Aorta (tissue), 5 donors: ENCODE data around the gene TTC21B. TPM values are rescaled to one million over a fixed set of nuclear protein-coding genes. Genes with fewer than 3 reads are reported as not detected.
"Not testable (repeated sequence)": the region's sequence is repeated elsewhere in the genome, so short reads cannot be mapped to it uniquely, and the experiment has no call there.

Experiments
- ATAC-seq: fragments of 200-7000 bp; cut with Tn5 transposase; one replicate; pipeline ENCODE4 v1.9.1; 2022; ENCODE audit warnings: moderate library complexity; ENCODE audit not compliant: low FRiP score
- DNase-seq, 2 donors: peaks; one replicate each; pipeline ENCODE4 v3.0.0-alpha.2; 2020
- H3K27ac ChIP-seq, 2 donors: one replicate each; pipeline ENCODE4 v1.5.1; 2013; ENCODE audit warnings: low read length in 2 of 2, mild to moderate bottlenecking in 2 of 2, moderate library complexity in 2 of 2, control low read depth in 1 of 2, inconsistent platforms in 1 of 2, low read depth in 1 of 2
- H3K27me3 ChIP-seq, 2 donors: one replicate each; pipeline ENCODE4 v1.6.1; 2013; ENCODE audit warnings: control low read depth in 1 of 2, low read length in 1 of 2, mild to moderate bottlenecking in 1 of 2, moderate library complexity in 1 of 2; ENCODE audit not compliant: insufficient read depth in 2 of 2, control insufficient read depth in 1 of 2
- H3K36me3 ChIP-seq, 2 donors: one replicate each; pipeline ENCODE4 v1.6.1; 2013; ENCODE audit warnings: control low read depth in 1 of 2, low read length in 1 of 2, mild to moderate bottlenecking in 1 of 2; ENCODE audit not compliant: insufficient read depth in 2 of 2, control insufficient read depth in 1 of 2
- H3K4me1 ChIP-seq, 2 donors: one replicate each; pipeline ENCODE4 v1.6.1; 2013; ENCODE audit warnings: low read length in 2 of 2, control low read depth in 1 of 2, mild to moderate bottlenecking in 1 of 2, moderate library complexity in 1 of 2; ENCODE audit not compliant: insufficient read depth in 2 of 2, control insufficient read depth in 1 of 2
- H3K4me3 ChIP-seq, 2 donors: one replicate each; pipeline ENCODE4 v1.5.1; 2013; ENCODE audit warnings: low read length in 2 of 2, control low read depth in 1 of 2, mild to moderate bottlenecking in 1 of 2
- H3K9me3 ChIP-seq: one replicate; pipeline ENCODE4 v1.6.1; 2013; ENCODE audit warnings: mild to moderate bottlenecking, low read length; ENCODE audit not compliant: control insufficient read depth
- WGBS, 2 donors: extraction: QIAGEN DNeasy Blood & Tissue Kit; methylation state at CpG; one replicate each; pipeline ENCODE4 v1.1.7; 2013; 5-methylcytosine and 5-hydroxymethylcytosine counted together
- intact Hi-C, 2 donors: fragments of 100-400 bp; cut with DNase I; formaldehyde crosslinking; loops; one replicate each; pipeline versions ENCODE4 v1.14.2 to v1.15.0; 2022
- polyA plus RNA-seq, 2 donors: library from polyadenylated mRNA; stranded (reverse); fragments of 200-250 nt; gene quantifications; one replicate each; pipeline ENCODE4 v1.2.3, GENCODE V29; 2013
- total RNA-seq, 2 donors: library from RNA; stranded (reverse); fragmentation: NEBNext Ultra II Directional; extraction: Animal tissue kit (Norgen Biotek cat#: 25700); gene quantifications; one replicate each; pipeline ENCODE4 v1.2.1, GENCODE V29; 2021
- donor health status: healthy with polysubstance abuse.
- donor health status: Bipolar disorder and iron deficiency.
- donor health status: DM: no; HTN: no; CAD: no.
- donor health status: DM: no; HTN: no; CAD: no.
- donor health status: DM: yes; HTN: yes; CAD: no.

TTC21B gene
- total and polyA plus RNA-seq, 4 donors = 3.1 to 31.8 (median 16.9) TPM

GRCh38 chr2:165870346-165870745 lies 83.2 kb downstream of the TTC21B start:
- Histone ChIP-seq H3K4me3 (no peak overlapping the region), H3K36me3 (peaks cover 0 to 2% of the 10 kb centered on the region in 2 donors), H3K9me3 (no peaks in the 10 kb centered on the region), H3K27ac (no peak overlapping the region), H3K27me3 (no peaks in the 10 kb centered on the region), H3K4me1 (no peaks in the 10 kb centered on the region)
- DNase-seq (no peak), ATAC-seq (no peak)
- intact Hi-C loops = loop anchor here (5.0 to 10.0 kb wide), 2 partner anchors 176 to 468 kb away; no protein-coding TSS in a partner anchor
- WGBS, 2 donors = 94 to 95% methylated on average over 6 of the region's 6 CpGs

DNA sequence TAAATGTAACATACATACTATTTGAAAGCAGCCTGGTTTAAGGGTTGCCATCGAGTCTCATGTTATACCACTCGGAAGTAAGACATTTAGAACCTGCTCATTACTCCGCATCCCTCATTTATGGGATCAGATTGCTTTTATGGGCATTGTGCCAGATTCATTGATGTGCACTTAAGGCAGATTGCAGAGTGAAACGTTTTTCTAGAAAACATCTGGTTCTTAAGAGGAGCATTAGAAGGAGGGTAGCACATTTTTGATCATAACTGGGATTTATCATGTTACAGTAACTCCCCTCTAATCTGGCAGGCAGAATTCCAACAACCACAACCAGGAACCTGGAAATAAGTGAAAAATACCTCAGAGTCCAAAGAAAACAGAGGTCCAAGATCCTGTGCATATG lies 85.4 kb downstream of the TTC21B start:
- Histone ChIP-seq H3K9me3 (no peaks in the 10 kb centered on the region), H3K27me3 (no peaks in the 10 kb centered on the region), H3K4me1 (no peaks in the 10 kb centered on the region), H3K36me3 (peaks cover 0 to 2% of the 10 kb centered on the region in 2 donors), H3K27ac (no peak overlapping the region), H3K4me3 (no peak overlapping the region)
- WGBS, 2 donors = 3 to 7% methylated on average over 4 of the region's 4 CpGs
- ATAC-seq = no peak
- no peak for DNase-seq
- intact Hi-C loops = no loop called here

DNA sequence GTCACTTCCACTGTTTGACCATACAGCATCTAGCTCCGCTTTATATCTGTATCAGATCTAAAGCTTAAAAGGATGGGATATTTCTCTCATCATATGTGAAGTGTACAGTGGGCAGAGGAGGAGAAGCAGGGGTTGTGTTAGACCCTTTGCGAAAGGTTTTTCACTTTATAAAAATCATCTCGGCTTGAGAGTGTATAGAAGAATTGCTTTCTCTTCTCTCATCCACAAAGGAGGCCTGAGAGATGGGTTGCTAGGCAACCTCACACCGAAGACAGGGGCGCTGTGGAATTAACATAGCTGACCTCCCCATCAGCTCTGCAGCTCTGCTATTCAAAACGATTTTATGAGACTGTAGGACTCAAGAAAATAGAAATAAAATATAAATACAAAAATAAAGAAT lies 89.3 kb downstream of the TTC21B start:
- Histone ChIP-seq H3K27ac (no peak overlapping the region), H3K9me3 (peaks cover 2% of the 10 kb centered on the region), H3K36me3 (no peaks in the 10 kb centered on the region), H3K4me3 (no peak overlapping the region), H3K27me3 (no peaks in the 10 kb centered on the region), H3K4me1 (no peaks in the 10 kb centered on the region)
- no peak for ATAC-seq
- WGBS, 2 donors = 72 to 75% methylated on average over 6 of the region's 6 CpGs
- intact Hi-C loops = no loop called here
- no peak for DNase-seq

GRCh38 chr2:165863810-165864261 lies 89.7 kb downstream of the TTC21B start:
- no peaks in the 10 kb centered on the region for H3K4me1 ChIP-seq
- H3K36me3 ChIP-seq = no peaks in the 10 kb centered on the region
- 78 to 80% methylated on average over 5 of the region's 5 CpGs for WGBS, 2 donors
- no peak overlapping the region for H3K27ac ChIP-seq
- no peak for ATAC-seq
- peaks cover 2% of the 10 kb centered on the region for H3K9me3 ChIP-seq
- no peaks in the 10 kb centered on the region for H3K27me3 ChIP-seq
- no peak for DNase-seq
- no peak overlapping the region for H3K4me3 ChIP-seq
- intact Hi-C loops = no loop called here

GRCh38 chr2:165861083-165861482 lies 92.5 kb downstream of the TTC21B start:
- H3K4me1 ChIP-seq, H3K27me3 ChIP-seq, intact Hi-C loops, DNase-seq, H3K36me3 ChIP-seq, H3K4me3 ChIP-seq, H3K27ac ChIP-seq, H3K9me3 ChIP-seq, ATAC-seq: not testable (repeated sequence)
- WGBS, 2 donors = 93 to 100% methylated on average over 2 of the region's 2 CpGs

DNA sequence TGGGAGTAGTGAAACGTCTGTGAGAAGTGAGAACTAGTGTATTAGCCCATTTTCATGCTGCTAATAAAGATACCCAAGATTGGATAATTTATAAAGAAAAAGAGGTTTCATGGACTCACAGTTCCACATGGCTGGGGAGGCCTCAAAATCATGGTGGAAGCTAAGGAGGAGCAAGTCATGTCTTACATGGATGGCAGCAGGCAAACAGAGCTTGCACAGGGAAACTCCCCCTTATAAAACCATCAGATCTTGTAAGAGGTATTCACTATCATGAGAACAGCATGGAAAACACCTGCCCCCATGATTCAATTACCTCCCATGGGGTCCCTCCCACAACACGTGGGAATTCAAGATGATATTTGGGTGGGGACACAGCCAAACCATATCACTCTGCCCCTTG lies 93.9 kb downstream of the TTC21B start:
- H3K36me3 ChIP-seq, H3K27ac ChIP-seq, ATAC-seq, H3K27me3 ChIP-seq, intact Hi-C loops, H3K9me3 ChIP-seq, DNase-seq, H3K4me1 ChIP-seq, H3K4me3 ChIP-seq: not testable (repeated sequence)
- 85 to 92% methylated on average over 2 of the region's 2 CpGs for WGBS, 2 donors

DNA sequence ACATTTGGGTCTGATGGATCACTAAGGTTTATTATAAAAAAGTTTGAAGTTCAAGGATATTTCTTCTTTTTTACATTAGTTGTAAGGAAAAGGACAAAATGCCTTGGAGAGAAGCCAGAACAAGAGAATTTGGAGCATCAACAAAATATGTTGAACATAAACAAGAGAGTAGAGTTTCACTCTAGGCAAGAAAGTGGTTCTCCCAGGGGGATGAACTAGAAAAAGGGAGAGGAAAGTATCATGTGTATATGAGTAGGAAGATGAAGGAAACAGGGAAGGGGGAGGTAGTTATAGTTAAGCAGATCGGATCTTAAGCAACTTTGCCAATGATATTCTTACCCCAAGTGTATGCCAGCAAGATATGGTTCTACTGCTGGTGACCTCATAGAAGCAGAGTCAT lies 95.7 kb downstream of the TTC21B start:
- no peak for ATAC-seq
- H3K27ac ChIP-seq = no peak overlapping the region

GRCh38 chr2:165852394-165852793 lies 101.2 kb downstream of the TTC21B start:
- intact Hi-C loops = no loop called here
- Histone ChIP-seq H3K27ac (no peak overlapping the region), H3K36me3 (no peaks in the 10 kb centered on the region), H3K27me3 (no peaks in the 10 kb centered on the region), H3K9me3 (no peaks in the 10 kb centered on the region), H3K4me3 (no peak overlapping the region), H3K4me1 (no peaks in the 10 kb centered on the region)
- no peak for DNase-seq
- no peak for ATAC-seq

More for the DNA sequence above, 95.7 kb downstream of the TTC21B start:
- no peaks in the 10 kb centered on the region for H3K4me1 ChIP-seq
- no peaks in the 10 kb centered on the region for H3K27me3 ChIP-seq
- H3K4me3 ChIP-seq = no peak overlapping the region
- 29 to 50% methylated on average over 1 of the region's 1 CpG for WGBS, 2 donors
- DNase-seq = no peak
- no peaks in the 10 kb centered on the region for H3K36me3 ChIP-seq
- H3K9me3 ChIP-seq = peaks cover 2% of the 10 kb centered on the region
- intact Hi-C loops = no loop called here

DNA sequence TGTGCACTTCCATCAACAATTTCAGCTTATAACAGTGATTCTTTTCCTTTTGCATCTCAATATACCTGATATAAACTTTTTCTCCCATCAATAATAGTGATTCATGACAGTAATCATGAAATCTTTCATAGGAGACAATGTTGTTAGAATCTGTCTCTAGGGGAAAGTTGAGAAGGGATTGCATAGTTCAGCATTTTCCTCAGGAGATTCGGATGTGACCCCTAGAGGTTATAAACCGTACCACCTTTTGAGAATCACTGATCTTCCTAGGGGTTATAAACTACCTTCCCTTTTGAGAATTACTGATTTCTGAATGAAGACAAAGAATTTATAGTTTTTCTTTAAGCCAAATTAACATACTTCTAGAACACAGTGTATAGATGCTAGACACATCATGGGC lies 106.6 kb downstream of the TTC21B start:
- Histone ChIP-seq H3K9me3 (no peaks in the 10 kb centered on the region), H3K4me3 (no peak overlapping the region), H3K36me3 (no peaks in the 10 kb centered on the region), H3K4me1 (no peaks in the 10 kb centered on the region), H3K27me3 (no peaks in the 10 kb centered on the region), H3K27ac (no peak overlapping the region)
- ATAC-seq = no peak
- WGBS, 2 donors = 57 to 73% methylated on average over 2 of the region's 2 CpGs
- intact Hi-C loops = no loop called here
- DNase-seq = no peak
